ENCODE results near the gene RAB14.
"Not testable (repeated sequence)": the region's sequence is repeated elsewhere in the genome, so short reads cannot be mapped to it uniquely, and the experiment has no call there.

Gene RAB14

GRCh38 chr9:121150188-121150587 lies 51.5 kb downstream of the RAB14 start:
- no peak for DNase-seq

- no peak for DNase-seq
Measured at GRCh38 chr9:121144482-121144881, 57.2 kb downstream of the RAB14 start.

GRCh38 chr9:121143771-121144170 lies 57.9 kb downstream of the RAB14 start:
- no peak for DNase-seq

- DNase-seq: no peak
Measured at GRCh38 chr9:121141706-121142105, 60.0 kb downstream of the RAB14 start.

DNA sequence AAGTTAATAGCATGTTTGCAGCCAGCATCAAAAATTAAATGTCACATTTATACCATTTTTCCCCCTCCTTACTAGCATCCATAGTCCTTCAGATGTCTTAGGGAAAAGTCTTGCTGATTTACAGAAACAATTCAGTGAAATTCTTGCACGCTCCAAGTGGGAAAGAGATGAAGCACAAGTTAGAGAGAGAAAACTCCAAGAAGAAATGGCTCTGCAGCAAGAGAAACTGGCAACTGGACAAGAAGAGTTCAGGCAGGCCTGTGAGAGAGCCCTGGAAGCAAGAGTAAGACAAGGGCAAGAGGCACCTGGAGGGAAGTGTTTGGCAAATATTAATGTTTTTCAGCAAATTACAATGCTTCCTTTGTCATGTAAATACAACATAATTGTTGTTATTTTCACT lies 60.4 kb downstream of the RAB14 start:
- no peak for DNase-seq

DNA sequence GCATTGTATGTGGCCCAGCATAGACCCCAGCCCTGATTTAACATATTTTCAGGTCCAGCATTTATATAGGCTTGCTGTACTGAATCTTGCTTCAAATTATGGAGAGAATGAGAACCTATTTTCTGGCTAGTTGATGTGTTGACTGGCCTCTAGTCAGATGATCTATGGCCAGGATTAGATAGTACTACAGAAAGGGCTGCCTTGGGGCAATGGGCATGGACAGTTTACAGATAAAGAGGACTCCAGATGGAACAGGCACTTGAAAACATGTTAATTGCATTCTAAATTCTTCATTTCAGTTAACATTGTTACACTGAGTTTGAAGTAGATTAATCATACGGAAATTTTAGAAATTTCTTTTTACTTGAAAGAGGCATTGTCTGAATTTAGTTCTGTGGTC lies 61.5 kb downstream of the RAB14 start:
- no peak for DNase-seq

DNA sequence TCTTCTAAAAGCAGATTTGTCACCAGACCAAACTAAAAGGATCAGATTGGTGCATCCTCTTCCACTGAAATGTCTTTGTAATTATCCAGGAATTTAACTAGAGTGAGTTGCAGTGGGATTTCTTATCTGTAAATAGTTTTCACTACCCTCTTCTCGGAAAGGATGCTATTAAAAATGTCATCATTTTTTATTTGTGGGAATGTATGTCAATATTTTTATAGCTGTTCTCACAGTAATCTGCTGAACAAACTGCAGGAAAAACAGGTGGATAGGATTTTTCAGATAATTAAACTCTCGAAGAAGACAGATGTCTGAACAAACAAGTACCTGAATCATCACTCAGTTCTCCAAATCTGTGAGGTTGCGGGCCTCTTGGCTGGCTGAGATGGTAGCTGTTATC lies 62.7 kb downstream of the RAB14 start:
- no peak for DNase-seq

- no peak for DNase-seq
Measured at GRCh38 chr9:121138561-121138960, 63.1 kb downstream of the RAB14 start.

DNA sequence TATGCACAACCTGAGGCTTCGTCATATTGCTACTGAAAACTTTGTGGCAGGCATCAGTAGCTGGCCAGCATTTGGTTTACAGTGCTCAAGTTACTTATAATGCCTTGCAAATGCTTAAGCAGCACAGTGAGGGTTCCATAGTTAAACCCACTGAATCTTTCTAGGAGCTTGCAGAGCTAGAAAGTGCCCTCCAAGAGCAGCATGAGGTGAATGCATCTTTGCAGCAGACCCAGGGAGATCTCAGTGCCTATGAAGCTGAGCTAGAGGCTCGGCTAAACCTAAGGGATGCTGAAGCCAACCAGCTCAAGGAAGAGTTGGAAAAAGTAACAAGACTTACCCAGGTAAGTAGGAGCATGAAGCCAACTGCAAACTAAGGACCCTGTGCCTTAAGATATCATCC lies 66.0 kb downstream of the RAB14 start:
- DNase-seq: no peak

DNA sequence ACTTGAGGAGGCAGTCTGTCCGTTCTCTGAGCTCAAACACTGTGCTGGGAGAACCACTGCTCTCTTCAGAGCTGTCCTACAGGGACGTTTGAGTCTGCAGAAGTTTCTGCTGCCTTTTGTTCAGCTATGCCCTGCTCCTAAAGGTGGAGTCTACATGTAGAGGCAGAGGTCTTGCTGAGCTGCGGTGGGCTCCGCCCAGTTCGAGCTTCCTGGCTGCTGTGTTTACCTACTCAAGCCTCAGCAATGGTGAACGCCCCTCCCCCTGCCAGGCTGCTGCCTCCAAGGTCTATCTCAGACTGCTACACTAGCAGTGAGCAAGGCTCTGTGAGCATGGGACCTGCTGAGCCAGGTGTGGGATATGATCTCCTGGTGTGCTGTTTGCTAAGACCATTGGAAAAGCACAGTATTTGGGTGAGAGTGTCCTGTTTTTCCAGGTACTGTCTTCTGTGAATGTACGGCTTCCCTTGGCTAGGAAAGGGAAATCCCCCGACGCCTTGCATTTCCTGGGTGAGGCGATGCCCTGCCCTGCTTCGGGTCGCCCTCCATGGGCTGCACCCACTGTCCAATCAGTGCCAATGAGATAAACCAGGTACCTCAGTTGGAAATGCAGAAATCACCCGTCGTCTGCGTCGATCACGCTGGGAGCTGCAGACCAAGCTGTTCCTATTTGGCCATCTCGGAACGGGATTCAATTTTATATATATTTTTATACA lies 68.4 kb downstream of the RAB14 start:
- peak; percentile 67 for DNase-seq

GRCh38 chr9:121129384-121129783 lies 72.3 kb downstream of the RAB14 start:
- DNase-seq: not testable (repeated sequence)

Measured in DMS153 (cell line).